ENCODE data around the gene PAX1. TPM values are rescaled to one million over a fixed set of nuclear protein-coding genes. Genes with fewer than 3 reads are reported as not detected.

PAX1 gene
- total RNA-seq, 2 experiments from 2014 or later: not detected

Other genes starting within 250 kb of the PAX1 start
- not detected for gene NKX2-2, start 191.6 kb upstream of the PAX1 start, total RNA-seq